ENCODE results near the gene RPL10.

The RPL10 gene

DNA sequence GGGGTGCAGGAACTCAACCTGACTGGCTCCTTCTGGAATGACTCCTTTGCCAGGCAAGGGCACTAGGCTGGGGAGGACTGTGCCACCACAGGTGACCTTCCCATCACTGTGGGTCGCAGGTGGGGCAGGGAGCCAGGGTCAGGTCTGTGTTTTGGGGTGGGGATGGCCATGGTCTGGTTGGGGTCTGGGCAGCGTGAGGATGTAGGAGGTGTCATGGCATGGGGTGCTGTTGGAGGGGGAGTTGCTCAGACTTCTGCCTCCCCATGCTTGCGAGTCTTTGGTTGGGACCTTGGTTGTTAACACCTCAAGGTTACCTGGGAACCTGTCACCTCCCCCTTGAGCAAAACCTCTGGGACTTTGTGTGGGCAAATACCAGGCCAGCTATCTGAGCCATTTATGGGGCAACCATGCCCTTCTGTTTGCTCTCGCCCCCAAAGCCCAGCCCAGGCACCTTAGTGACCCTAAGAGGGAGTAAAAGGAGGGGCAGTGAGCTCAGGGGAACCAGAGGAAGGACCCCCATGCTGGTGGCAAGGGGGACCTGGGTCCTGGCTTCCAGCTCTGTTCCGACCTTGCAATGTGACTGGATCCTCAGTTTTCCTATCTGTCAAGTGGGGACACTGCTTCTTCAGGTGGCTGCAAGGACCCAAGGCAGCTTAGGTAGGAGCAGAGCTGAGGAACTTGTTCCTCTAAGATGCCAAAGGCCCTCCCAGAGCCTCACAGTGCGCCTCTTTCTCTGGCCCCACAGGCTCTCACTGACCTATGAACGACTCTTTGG lies 36.4 kb downstream of the RPL10 start:
- TF ChIP-seq, protein P1, sequence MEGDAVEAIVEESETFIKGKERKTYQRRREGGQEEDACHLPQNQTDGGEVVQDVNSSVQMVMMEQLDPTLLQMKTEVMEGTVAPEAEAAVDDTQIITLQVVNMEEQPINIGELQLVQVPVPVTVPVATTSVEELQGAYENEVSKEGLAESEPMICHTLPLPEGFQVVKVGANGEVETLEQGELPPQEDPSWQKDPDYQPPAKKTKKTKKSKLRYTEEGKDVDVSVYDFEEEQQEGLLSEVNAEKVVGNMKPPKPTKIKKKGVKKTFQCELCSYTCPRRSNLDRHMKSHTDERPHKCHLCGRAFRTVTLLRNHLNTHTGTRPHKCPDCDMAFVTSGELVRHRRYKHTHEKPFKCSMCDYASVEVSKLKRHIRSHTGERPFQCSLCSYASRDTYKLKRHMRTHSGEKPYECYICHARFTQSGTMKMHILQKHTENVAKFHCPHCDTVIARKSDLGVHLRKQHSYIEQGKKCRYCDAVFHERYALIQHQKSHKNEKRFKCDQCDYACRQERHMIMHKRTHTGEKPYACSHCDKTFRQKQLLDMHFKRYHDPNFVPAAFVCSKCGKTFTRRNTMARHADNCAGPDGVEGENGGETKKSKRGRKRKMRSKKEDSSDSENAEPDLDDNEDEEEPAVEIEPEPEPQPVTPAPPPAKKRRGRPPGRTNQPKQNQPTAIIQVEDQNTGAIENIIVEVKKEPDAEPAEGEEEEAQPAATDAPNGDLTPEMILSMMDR (conservative IDR thresholded peaks at IDR 0.05), result no peak
- H3K27ac ChIP-seq, result no peak overlapping the region

- TF ChIP-seq, protein P1 (conservative IDR thresholded peaks at IDR 0.05), result no peak
- no peak overlapping the region; the same call in 1 of the 2 replicates for H3K27ac ChIP-seq
Measured at GRCh38 chrX:154435171-154435733, 37.1 kb downstream of the RPL10 start.

- TF ChIP-seq, protein P1 (conservative IDR thresholded peaks at IDR 0.05), result no peak
- H3K27ac ChIP-seq, result peak overlapping the region; percentile 84
Measured at GRCh38 chrX:154436374-154436982, 38.3 kb downstream of the RPL10 start.

- TF ChIP-seq, protein P1 (conservative IDR thresholded peaks at IDR 0.05), result no peak
- H3K27ac ChIP-seq, result peak within 1 kb of the TSS; percentile 84
Measured at GRCh38 chrX:154436983-154437752, 39.0 kb downstream of the RPL10 start, which contains the start of gene GDI1. TSS of gene GDI1 (plus strand) at chrX:154437154. CDS start at chrX:154437255, 101 bp downstream.

- peak overlapping the region; percentile 84; the same call in 1 of the 2 replicates for H3K27ac ChIP-seq
- TF ChIP-seq, protein P1 (conservative IDR thresholded peaks at IDR 0.05), result no peak
Measured at GRCh38 chrX:154437971-154438893, 40.1 kb downstream of the RPL10 start.

GRCh38 chrX:154439841-154440240 lies 41.7 kb downstream of the RPL10 start:
- no peak overlapping the region for H3K27ac ChIP-seq
- TF ChIP-seq, protein P1 (conservative IDR thresholded peaks at IDR 0.05), result no peak
